ENCODE data around the gene SIGLEC9. TPM values are rescaled to one million over a fixed set of nuclear protein-coding genes. Genes with fewer than 3 reads are reported as not detected.

Gene SIGLEC9
- total RNA-seq, 1 donor from 2014 or later, result not detected

- Mint-ChIP-seq H3K36me3 (no peaks in the 10 kb centered on the region), H3K27me3 (peaks cover 18% of the 10 kb centered on the region)
These were observed 1.3 kb upstream of the SIGLEC9 start for GRCh38 chr19:51123381-51123800.

GRCh38 chr19:51123802-51124201, 904 bp upstream of the SIGLEC9 start:
- H3K27me3 Mint-ChIP-seq, result peaks cover 20% of the 10 kb centered on the region
- TF ChIP-seq CTCF (conservative IDR thresholded peaks at IDR 0.05), result no peak
- no peak for DNase-seq (ENCODE audit: extremely low spot score, unreplicated experiment)
- H3K36me3 Mint-ChIP-seq, result no peaks in the 10 kb centered on the region
- H3K4me1 Mint-ChIP-seq (ENCODE audit: unreplicated experiment), result peaks cover 4% of the 10 kb centered on the region
- no peak overlapping the region for H3K4me3 Mint-ChIP-seq
- H3K27ac Mint-ChIP-seq, result no peak overlapping the region
- H3K9me3 Mint-ChIP-seq, result no peaks in the 10 kb centered on the region

More at GRCh38 chr19:51123381-51123800, 1.3 kb upstream of the SIGLEC9 start:
- H3K4me1 Mint-ChIP-seq (ENCODE audit: unreplicated experiment), result no peaks in the 10 kb centered on the region
- no peak overlapping the region for H3K27ac Mint-ChIP-seq
- TF ChIP-seq CTCF (conservative IDR thresholded peaks at IDR 0.05), result no peak
- no peaks in the 10 kb centered on the region for H3K9me3 Mint-ChIP-seq
- no peak overlapping the region for H3K4me3 Mint-ChIP-seq
- DNase-seq (ENCODE audit: extremely low spot score, unreplicated experiment), result no peak

GRCh38 chr19:51124216-51124615, 490 bp upstream of the SIGLEC9 start:
- H3K9me3 Mint-ChIP-seq, result no peaks in the 10 kb centered on the region
- peaks cover 4% of the 10 kb centered on the region for H3K4me1 Mint-ChIP-seq (ENCODE audit: unreplicated experiment)
- no peak overlapping the region for H3K27ac Mint-ChIP-seq
- no peak overlapping the region for H3K4me3 Mint-ChIP-seq
- no peak for DNase-seq (ENCODE audit: extremely low spot score, unreplicated experiment)
- TF ChIP-seq CTCF (conservative IDR thresholded peaks at IDR 0.05), result no peak
- H3K27me3 Mint-ChIP-seq, result peaks cover 16% of the 10 kb centered on the region
- H3K36me3 Mint-ChIP-seq, result no peaks in the 10 kb centered on the region

- Mint-ChIP-seq H3K4me1 (ENCODE audit: unreplicated experiment) (peaks cover 4% of the 10 kb centered on the region), H3K27ac (no peak overlapping the region), H3K4me3 (no peak overlapping the region), H3K36me3 (no peaks in the 10 kb centered on the region), H3K9me3 (no peaks in the 10 kb centered on the region), H3K27me3 (peaks cover 16% of the 10 kb centered on the region)
- no peak for TF ChIP-seq CTCF (conservative IDR thresholded peaks at IDR 0.05)
- no peak for DNase-seq (ENCODE audit: extremely low spot score, unreplicated experiment)
These were observed 842 bp downstream of the SIGLEC9 start for GRCh38 chr19:51125421-51126075.

GRCh38 chr19:51127032-51127431, 2.3 kb downstream of the SIGLEC9 start:
- Mint-ChIP-seq H3K4me1 (ENCODE audit: unreplicated experiment) (peaks cover 4% of the 10 kb centered on the region), H3K36me3 (no peaks in the 10 kb centered on the region), H3K4me3 (no peak overlapping the region), H3K27ac (no peak overlapping the region), H3K9me3 (no peaks in the 10 kb centered on the region), H3K27me3 (peaks cover 16% of the 10 kb centered on the region)
- no peak for DNase-seq (ENCODE audit: extremely low spot score, unreplicated experiment)
- TF ChIP-seq CTCF (conservative IDR thresholded peaks at IDR 0.05), result no peak

All from type B pancreatic cell (in vitro differentiated cells).